Measurements from ENCODE around the gene CCDC197.
A peak's percentile ranks its signal among the peaks of the same experiment; 100 is the strongest.

Gene CCDC197

DNA sequence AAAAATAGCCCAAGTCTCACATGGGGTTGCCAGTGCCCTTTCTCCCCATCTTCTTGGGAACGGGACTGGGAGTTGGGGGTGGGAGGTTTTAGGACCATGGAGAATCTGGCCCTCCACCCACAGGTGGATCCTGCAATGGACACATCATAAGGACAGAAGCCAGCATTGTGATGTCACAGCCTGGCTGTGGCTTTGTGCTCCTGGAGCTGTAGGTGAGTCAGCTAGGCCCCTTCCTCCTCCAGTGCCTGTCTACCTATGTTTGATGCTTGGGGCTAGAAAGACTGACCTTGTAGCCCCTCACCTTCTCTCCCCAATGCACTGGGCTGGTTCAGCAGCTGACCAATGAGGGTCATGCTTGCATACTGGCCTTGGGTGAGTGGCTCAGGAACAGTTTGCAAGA lies at the start of gene CCDC197:
CCDC197 (plus strand) TSS at position 220 of the 400 bp plus-strand sequence. CDS start 831 bp downstream, outside the sequence.
- DNase-seq: no peak

DNA sequence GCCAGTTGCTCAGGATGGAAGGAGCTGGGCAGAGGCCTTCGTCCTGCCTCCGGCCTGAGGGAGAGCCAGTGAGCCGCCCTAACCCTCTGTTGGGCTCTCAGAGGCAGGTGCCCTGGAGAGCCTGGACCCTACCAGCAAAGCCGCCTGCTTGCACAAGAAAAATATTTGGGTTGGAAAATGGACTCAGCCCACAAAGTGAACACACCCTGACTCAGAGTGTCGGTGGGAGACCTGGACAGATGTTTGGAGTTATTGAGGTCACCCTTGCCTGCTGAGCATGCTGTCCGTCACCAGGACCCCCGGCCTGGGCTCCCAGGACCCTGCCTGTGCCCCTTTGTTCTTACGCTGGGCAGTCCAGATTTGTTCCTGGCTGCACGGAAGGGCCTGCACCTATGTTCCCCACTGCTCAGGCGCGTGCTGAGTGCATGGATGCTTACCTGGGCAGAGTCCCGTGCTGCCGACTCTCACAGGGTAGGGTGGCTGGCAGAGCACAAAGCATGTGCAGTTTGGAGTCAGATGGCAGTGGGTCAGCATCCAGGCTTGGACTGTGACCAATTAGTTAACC lies 47.5 kb upstream of the CCDC197 start:
- DNase-seq: no peak

DNA sequence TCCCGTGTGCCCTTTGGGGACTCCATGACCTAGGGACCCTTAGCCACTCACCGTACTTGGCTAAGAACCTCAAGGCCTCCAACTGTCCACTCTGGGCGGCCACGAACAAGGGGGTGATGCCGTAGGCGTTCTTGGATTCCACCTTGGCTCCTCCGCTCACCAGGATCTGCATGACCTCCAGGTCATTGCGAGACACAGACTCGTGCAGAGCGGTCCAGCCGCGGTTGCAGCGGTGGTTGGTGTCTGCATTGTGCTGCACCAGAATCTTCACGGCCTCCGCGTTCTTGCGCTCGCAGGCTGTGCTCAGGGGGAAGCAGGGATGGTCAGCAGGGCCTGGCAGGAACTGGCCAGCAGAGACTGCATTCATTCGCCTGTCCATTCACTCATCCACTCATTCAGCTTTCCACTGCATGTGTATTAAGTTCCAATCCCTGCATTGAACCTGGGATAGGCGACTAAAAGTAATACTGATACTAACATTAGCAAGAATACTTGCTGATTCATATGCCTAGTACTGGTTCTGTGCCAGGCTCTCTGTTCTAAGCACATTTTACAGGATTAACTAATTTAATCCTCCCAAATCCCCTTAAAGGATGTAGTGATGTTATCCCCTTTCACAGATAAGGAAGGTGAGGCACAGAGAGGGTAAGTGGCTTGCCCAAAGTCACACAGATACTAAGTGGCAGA lies 46.0 kb upstream of the CCDC197 start:
- no peak for DNase-seq

DNA sequence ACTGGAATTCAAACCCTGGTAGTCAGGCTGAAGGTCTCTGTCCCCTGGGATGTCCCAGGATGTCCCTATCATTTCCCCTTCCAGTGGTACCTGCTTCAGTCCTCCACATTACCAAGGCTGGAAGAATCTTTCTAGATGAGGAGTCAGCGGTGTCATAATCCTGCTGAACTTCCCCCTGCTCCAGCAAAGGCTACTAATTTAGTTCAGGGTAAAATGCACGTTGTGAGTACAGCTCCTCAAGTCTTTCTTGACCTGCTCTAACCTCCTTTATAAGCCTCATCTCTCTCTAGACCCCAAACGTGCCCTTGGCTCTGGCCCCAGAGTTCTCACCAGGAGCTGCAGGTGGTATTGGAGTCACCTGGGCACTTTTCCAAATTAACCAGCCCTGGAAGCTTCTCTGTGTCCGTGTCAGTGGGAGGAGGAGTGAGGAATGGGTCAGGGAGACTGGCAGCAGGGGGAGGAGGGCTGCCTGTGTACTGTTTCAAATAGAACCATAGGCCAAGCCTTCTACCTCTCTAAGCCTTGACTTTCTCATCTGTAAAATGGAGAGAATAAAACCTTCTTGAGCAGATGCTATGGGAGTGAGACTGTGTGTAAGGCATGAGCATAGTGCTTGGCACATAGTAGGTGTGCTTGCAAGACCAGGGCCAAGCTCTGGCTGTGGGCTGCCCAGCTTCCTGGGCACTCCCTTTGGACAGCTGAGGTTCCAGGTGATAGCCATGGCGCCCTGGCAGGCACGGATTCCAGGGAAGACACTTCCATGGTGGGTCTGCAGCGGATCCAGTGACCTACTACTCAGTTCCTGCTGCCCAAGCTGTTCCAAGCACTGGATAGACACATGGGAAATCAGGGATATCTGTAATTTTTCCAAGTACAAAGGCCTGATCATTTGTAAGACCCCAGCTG lies 45.2 kb upstream of the CCDC197 start:
- DNase-seq: no peak

DNA sequence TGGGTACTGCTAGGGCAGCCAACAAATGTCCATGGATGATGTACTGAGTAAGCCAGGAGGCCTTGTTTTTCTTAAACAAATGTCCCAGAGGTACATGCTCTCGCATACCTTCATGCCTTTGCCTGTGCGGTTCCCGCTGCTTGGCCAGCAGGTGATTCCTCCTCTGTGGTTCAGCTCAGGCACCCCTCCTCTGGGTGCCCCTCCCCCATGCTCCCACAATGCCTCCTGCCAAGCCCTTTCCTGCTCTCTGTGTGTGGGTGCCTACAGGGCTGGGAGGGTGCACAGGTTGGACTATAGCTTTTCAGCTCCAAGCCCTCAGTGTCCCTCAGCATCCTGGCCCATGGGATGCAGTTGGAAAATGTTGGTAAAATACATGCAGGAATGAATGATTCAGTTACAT lies 44.3 kb upstream of the CCDC197 start:
- DNase-seq: no peak

DNA sequence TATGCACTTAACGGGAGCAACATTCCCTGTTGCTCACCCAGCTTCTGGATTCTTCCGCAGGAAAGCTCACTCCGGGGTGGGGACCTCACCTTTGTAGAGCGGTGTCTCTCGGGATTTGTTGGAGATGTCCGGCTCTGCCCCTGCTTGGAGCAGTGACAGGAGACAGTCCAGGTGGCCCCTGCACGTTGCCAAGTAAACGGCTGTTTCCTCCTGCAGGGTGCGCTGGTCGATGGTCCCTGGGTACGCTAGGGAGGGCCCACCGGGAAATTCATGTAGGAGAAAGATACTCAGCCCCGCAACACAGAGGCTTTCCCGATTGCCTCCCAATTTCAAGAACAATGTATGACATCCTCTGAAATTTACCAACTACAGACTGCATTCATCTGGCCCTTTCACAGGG lies 43.8 kb upstream of the CCDC197 start:
- no peak for DNase-seq

DNA sequence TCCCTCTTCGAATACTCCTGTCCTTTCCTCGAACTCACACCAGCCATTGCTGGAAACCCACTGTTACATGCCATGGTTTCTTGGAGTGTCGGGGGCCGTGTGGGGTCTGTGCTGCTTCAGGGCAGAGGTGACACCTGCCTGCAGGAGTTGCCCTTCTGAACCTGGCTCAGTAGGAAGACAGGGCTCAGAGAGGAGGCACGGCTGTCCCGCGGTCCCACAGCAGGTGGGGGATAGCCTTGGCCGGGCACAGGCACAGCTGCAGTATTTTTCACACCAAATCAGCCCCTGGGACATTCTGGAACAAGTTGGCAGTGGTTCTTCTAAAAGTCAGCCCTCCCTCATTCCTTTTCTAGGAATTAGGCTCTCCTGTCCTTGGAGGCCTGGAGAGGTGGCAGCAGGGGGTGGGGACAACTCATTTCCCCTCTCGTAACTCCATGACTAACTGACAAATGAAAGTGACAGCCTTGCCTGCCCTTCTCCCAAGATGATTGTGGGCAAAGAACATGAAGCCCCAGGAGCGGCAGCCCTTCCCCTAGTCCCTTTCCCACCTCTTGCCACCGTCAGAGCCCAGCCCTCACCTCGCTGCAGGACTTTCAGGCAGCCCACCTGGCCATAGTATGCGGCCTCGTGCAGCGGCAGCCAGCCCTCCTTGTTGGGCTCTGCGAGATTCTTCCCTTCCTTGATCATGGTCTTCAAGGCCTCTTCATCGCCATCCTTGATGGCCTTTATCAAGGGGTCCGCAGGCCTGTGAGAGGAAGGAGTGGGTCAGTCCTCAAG lies 43.2 kb upstream of the CCDC197 start:
- no peak for DNase-seq

DNA sequence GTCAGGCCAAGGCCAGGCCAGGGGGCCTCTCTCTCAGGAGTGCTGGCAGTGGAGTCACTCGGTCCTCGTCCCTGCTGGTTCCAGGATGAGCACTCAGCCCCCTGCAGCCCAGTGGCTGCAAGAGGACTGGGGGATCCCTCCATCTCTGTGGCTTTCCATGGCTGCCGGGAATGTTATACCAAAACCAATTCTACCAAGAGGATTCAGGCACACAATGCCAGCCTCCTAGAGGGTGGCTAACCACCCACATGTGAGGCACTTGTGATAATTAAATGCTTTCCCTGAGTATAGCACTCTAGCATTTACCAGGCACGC lies 42.6 kb upstream of the CCDC197 start:
- no peak for DNase-seq

DNA sequence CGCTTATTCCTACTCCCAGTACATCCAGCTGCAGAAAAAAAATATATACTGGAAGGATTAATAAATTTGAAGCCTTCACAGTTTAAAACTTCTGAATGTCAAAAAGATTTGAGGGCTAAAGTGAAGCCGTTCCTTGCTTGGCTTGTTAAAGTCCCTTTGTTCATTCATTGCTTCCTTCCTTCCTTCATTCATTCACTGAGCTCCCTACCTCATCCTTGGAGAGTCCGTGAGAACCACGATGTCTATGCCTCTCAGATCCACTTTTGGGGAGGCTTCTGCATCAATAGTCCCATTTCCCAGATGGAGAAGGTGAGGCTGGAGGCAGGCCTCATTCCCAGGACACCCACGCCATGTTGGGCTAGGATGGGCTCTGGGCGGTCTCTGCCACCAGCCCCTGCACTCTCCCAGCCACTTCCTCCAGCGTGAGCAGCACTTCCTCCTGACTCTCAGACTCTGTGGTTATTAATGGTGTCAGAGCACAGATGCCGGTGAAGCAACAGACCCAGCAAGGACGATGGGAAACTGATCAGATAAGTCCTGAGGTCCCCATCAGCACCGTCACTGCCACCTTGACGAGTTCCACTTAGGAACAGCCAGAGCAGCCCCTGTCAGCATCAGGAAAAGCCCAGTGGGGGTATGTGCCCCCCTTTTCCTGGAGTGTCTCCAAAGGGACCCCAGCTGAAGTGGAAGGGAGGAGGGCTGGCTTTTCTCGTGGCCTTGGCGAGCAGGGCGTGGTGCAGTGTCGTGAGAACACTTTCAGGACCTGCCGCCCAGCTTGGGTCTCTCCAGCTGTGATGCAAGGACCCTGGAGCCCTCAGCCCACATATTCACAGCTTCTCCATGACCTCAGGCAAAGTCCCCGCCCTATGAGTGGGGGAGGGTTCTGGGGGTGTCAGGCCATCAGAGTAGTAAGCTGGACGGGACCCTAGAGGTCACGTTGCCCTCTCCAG lies 41.9 kb upstream of the CCDC197 start:
- DNase-seq: no peak

DNA sequence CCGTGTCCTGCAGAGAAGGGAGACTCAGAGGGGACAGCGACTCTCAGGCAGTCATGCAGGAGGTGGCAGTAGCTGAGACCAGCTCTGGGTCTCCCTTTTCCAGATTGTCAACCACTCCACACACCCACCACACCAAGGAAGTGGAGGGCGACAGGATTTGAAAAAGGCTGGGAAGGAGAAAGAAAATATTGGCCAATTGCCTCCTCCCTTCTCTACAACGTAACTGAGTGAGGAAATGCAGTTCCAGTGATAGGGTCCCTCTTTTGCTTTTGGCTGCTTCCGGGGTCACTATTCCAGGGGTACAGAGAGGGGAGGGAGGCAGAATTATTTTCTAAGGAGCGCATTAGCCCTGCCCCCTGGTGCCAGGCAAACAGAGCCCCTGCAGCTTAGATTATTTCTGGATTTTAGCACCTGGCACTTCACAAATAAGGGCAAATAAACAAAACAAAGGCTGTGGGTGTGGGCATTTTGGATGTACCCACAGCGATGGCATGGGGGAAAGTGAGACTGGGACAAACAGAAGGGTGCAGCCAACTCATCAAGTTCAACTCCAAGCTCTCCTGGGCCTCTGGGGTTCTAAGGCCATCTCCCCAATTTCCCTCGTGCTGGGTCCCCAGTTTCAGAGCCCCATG lies 41.1 kb upstream of the CCDC197 start:
- DNase-seq: no peak

DNA sequence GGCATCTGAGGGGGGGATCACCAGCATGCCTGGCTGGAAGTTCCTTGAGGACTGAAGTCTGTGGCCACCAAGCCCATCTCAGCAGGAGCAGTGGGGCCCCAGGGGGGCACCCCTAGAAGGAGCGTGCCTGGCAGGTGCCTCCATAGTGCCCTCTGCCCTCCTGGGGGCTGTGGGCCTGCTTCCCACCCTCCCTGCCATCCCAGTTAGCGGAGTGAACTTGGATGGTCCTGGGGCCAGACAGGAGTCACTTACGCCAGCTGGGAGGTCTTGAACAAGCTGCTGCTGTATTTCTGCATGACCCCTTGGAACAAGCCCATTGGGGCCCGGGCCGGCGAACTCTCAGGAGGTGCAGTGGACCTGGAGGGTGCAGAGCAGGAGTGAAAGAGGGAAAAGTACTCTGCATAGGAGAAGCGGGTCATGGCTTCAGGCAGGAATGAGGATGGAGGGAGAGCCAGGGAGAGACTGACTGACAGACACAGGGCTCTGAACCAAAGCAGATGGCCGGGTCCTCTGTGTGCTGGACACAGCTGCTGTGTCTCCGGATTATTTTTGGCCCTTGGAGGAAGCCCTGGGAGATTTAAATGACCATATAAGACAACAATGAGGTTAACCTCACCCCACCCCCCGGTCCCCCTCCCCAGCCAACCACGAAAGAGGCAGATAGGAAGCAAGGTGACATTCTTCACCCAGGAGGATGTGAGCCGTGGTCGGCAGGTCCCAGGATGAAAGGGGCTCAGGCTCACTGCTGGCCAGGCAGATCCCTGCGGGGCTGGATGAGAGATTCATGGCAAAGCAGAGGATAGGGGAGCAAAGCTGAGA lies 40.4 kb upstream of the CCDC197 start:
- no peak for DNase-seq

DNA sequence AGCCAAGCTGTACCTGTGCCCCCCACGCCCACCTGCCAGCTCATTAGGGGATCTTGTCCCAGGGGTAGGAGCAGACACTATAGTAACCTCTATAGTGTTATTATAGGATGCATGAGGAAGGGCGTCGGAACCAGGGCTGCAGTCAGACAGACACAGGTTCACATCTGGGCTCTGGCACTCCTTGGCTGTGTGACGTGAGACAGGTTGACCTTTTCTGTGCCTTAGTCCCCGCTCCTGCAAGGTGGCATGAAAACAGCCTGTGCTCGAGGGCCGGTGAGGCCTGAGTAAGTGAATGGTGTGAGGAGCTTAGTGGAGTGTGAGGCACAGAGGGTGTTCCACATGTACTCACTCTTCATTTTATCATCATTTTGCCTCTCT lies 39.8 kb upstream of the CCDC197 start:
- DNase-seq: no peak

DNA sequence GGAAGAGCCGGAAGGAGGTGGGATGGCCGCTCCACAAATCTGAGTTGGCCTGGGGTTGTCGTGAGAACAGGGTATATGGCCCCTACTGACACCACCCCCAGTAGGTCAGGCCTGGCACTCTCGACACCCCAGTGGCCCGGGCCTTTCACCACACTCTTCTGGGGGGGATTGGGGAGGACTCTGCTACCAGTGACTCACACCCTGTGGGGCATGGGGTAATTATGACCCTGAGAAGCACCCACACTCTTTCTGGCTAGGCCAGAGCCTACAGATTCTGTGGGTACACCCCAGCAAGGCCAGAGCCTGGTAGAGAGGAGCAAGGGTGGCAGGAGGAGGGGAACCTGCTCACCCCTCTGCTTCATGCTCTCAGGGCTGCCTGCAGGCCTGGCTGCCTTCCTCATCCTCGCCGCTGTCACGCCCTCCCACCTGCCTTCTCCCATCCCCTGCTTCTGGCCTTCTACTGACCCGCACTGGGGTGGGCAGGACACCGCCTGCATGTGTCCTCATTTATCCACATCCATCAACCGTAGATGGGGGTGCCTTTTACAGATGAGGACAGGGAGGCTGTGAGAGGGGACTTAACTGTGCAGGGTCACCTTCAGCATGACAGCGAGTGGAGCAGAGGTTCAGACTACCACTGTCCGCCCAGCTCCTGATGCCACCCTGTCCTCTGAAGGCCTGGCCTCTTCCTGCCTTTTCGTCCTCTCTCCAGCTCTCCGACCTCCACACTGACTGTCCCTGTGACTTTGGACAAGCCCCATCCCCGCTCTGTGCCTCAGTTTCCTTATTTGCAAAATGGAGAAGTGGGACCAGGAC lies 39.1 kb upstream of the CCDC197 start:
- no peak for DNase-seq

DNA sequence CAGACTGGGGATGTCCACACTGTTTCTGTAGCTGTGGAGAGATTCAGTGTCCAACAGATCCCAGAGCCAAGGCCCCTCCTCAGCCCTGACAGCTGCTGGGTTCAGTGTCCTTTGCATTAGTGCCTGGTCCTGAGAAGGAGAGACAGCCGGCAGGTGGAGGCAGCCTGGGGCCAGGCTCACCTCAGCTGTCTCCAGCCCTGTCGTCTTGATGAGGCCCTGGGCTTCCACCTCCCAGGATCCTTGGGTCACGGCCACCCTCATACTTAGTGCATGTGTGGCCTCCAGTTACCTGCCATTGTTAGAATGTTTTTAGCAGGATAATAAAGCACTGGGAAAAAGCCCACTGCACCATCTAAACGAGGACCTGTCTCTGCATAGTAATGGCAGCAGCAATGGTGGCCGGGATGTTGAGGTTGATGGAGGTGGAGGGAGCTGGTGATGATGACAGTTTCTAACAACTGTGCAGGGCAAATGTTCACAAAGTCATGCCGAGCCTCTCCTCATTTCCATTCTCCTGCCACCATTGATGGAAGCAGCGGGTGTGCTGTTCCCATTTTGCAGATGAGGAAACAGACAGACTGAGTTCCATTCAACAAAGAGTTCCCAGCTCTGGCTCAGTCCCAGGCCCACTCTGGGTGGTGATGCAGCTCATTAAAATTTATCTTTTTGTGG lies 38.4 kb upstream of the CCDC197 start:
- no peak for DNase-seq

DNA sequence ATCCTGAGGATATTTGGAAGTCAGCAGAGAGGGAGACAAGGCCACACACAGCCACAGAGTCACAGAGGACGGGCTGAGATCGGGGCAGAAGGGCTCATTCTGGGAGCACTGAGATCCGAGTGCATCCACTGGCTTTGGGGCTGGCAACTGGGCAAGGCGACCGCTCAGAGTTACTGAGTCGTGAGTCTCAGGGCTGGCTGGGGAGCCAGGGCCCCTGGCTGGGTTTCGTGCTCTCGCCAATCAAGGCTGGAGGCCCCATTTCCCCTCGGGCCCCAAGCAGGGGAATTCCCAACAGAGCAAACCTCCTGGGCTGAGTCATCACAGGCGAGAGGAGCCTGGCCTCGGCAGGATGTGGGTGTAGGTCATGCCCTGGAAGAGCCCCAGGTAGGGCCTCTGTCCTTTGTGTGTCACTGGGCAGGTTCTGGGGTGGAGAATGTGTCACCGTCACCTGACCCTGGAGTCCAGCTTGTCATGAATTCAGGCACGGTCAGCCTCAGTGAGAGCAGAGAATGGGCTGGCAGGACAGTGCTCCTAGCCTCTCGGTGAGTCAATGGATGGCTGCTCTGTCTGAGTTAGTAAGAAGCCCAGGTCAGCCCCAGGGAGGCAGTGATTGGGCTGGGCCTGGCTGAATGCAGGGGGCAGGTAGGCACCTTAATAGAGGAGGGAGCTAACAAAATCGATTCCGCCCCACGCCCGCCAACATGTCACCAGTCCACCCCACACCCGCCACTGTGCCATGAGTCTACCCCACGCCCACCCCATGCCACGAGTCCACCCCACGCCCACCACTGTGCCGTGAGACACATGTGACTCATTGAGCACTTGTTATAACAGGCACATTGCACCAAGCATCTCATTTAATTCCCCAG lies 37.6 kb upstream of the CCDC197 start:
- DNase-seq: peak; percentile 92

DNA sequence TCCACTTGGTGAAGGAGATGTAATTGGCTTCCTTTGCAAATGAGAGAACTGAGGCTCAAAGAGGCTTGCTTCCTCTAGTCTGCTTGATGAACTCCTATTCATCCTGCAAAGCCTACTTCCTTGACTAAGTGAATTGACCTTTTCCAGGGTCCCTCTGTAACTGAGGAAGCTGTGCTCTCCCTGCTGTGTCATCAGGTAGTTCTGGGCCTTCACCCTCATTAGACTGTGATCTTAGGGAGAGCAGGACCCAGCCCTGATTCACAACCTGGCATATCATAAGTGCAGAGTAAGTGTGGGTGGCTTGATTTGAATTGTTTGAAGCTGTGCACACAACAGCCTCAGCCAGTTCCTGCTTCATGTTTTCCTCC lies 37.0 kb upstream of the CCDC197 start:
- peak; percentile 47 for DNase-seq

DNA sequence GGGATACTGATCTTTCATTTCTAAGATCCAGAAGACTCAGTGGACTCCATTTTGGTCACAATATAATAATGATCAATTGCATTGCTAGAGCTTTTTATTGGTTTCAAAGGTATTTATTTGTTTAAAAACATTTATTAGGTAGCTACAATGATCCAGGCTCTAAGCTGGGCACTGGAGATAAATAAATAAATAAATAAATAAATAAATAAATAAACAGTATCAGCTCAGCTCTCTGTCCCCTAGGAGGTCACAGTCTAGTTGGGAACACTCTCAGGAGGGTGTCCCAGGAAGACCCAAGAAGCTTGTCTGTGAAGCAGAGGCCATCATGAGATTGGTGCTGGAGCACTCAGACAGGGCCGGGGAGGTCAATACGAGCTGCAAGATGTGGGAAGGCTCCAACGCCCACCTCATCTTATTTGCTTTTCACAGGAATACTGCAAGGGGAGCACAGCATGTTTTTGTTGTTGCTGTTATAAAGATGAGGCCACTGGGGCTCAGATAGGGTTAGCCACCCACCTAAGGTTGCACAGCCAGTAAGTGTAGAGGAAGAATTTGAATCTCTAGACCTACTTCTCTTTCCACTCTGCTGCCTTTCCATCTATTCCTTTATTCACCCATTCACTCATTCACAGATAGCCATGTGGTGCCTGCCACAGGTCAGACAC lies 36.2 kb upstream of the CCDC197 start:
- DNase-seq: no peak

DNA sequence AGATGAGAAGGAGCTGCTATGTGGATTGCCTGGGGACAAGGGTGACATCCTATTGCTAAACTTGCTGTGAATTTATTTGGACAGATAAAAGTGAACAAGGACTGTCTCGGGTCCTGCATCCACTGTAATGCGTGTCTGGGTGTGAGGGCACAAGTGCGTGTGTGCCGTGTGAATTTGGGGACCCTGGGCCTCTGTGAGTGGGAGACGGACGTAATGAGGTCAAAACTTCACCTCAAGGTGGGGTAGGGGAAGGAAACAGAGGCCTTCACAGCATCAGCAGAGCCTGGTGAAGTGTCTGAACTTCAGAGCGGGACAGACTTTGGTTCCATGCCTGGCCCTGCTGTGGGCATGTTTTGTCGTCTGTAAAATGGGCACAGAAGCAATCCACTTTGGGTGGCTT lies 35.5 kb upstream of the CCDC197 start:
- no peak for DNase-seq

Measured in activated naive CD4-positive, alpha-beta T cell treated with anti-CD3 and anti-CD28 coated beads, Interleukin-2, amount 50 U/mL, for 16 hours (primary cell).